ENCODE data around the gene PLK4.

GRCh38 chr4:127888559-127888958 is 7.9 kb downstream of the PLK4 start:
- TF ChIP-seq, protein P1, sequence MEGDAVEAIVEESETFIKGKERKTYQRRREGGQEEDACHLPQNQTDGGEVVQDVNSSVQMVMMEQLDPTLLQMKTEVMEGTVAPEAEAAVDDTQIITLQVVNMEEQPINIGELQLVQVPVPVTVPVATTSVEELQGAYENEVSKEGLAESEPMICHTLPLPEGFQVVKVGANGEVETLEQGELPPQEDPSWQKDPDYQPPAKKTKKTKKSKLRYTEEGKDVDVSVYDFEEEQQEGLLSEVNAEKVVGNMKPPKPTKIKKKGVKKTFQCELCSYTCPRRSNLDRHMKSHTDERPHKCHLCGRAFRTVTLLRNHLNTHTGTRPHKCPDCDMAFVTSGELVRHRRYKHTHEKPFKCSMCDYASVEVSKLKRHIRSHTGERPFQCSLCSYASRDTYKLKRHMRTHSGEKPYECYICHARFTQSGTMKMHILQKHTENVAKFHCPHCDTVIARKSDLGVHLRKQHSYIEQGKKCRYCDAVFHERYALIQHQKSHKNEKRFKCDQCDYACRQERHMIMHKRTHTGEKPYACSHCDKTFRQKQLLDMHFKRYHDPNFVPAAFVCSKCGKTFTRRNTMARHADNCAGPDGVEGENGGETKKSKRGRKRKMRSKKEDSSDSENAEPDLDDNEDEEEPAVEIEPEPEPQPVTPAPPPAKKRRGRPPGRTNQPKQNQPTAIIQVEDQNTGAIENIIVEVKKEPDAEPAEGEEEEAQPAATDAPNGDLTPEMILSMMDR (conservative IDR thresholded peaks at IDR 0.05; ENCODE audit: low read depth in 2 of 2), result no peak
- TF ChIP-seq EZH2 (IDR thresholded peaks at IDR 0.05; ENCODE audit: low read depth, unreplicated experiment) (no peak), CREB1 (CRISPR knock-in tag; IDR thresholded peaks at IDR 0.05; ENCODE audit: low read depth) (no peak)

Data from GM23338 (cell line).